HG02571 (cell line): ENCODE measurements around the gene SCRN2.
A peak's percentile ranks its signal among the peaks of the same experiment; 100 is the strongest.

Experiments
- ATAC-seq: cut with Tn5 transposase; IDR thresholded peaks from one replicate; pipeline ENCODE4 v1.9.1; 2021; ENCODE audit warnings: mild to moderate bottlenecking, moderate library complexity; ENCODE audit not compliant: unreplicated experiment

The SCRN2 gene

DNA sequence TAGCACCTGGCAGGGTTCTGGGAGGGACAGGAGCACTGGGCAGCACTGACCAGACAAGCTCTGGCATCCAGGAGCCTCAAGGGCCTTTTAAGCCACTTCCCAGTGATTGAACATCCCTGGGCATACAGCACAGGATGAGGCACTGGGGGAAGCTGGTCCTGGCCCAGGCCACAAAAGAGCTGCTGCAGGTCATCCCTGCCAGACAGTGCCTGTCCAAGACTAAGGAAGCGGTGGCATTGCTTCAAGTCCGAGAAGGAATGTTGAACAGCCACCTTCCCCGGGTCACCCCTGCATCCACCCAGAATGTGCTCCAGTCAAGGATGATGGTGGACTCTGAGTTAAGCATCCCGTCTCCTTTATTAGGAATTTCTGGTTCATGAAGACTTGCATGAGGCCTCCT is 18.3 kb downstream of the SCRN2 start:
- ATAC-seq = no peak

DNA sequence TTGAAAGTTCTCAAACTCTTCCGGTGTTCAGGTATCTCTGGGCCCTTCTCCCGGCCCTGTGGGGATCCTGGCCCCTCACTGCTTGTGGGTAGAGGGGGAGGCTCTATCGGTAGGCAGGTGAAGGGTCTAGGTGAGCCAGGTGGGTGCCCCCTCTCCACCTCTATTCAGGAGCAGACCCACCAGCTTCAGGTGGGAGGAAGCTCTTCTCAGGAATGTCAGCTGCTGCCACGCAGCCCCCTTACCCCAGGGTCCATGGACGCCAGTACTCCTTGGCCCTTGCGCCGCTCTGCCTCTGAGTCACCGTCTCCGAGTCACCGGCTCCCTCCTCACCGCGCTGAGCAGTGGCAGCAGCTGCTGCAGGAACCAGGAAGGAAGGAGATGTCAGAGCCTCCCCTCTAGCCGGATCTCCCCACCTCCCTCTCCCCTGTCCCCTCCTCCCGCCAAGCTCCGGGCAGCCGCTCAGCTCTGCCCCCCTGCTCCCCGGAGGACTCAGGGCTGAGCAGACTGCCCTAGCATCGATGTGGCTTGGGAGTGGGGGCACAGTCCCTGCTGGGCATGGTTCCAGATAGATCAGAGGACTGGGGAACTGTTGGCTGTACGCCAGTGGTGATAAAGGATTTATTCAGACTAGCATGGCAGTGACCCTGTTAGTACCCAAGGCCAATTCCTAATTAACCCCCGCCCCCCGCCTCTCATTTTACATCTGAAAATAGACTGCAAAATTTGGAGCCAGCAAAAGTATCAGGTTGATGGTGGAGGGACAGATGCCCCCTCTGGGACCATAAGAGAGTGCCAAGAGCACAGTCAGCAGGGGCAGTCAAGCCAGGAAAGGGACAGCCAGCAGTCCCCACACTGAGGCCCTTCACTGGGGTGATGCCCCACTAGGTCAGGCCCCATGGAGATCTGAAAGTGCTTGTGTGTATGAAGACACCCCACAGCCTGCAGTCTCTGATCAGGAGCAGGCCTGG is 19.4 kb downstream of the SCRN2 start, which contains the start of gene OSBPL7:
Gene OSBPL7, minus strand, starts transcription at position 371 of the 968 bp plus-strand sequence. CDS start 1,516 bp downstream, outside the sequence.
- peak; percentile 58 for ATAC-seq

DNA sequence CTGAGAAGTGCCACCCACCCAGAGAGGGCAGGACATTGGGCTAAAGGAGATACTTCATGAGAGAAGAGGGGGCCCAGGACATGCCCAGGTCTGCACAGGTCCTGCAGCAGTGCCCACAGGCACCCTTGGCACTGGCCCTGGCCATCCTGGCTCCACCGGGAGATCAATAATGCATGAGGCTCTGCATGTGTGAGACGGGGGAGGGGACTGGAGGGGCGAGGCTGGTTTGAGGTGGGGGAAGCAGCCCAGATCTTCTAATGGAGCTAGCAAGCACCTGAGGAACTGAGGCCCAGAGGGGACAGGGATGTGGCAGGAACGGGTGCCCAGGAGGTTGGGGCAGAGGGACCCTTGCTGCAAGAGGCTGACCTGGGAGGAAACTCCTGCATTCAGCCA is 20.0 kb downstream of the SCRN2 start:
- no peak for ATAC-seq

DNA sequence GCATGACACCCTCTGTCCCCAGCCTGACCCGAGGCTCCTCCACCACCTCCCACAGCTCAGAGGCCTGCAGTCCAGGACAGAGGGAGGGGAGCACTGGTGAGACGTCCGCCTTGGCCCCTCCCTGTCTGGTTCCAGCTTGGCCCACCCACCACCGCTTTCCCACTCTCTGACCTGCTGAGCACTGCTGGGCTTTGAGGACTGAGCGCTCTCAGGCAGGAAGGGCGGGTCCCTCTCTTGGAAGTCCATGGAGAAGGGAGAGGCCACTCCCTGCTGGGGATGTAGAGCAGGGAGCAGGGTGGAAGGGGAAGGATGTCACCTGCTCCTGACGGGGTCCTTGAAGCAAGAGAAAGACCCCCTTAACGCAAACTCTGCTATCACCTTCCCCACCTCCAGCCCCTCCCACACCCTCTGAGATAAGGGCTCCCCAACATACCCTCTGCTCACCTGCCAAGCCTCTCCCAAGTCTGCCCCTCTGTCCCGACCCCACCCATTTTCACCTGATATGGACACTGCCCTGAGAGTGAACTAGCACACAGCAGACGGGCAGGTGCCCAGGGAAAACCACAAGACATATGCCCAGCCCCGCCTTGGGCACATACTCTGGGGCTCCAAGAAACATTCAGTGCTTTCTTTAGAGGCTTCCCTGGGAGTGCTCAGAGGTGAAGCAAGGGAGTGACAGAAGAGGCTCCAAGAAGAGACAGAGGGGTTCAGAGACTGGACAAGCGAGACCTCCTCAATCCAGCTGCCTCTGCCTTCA is 20.9 kb downstream of the SCRN2 start:
- ATAC-seq = no peak

DNA sequence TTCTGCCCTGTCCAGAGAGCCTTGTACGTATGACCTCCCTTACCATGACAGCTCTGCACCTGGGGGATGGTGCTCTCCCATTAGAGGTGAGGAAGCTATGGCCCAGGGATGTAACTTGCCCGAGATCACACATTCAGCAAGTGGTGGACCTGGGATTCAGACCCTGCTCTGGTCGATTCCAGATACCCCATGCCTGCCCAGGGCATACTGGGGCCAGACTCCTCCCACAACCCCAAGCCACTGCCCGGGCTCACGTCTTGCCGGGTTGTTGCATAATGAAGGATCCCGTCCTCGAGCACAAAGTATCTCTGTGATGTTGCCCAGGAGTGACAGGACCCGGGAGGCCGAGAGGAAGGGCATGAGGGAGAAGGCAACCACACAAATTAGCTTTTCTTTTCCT is 21.6 kb downstream of the SCRN2 start:
- ATAC-seq = no peak

DNA sequence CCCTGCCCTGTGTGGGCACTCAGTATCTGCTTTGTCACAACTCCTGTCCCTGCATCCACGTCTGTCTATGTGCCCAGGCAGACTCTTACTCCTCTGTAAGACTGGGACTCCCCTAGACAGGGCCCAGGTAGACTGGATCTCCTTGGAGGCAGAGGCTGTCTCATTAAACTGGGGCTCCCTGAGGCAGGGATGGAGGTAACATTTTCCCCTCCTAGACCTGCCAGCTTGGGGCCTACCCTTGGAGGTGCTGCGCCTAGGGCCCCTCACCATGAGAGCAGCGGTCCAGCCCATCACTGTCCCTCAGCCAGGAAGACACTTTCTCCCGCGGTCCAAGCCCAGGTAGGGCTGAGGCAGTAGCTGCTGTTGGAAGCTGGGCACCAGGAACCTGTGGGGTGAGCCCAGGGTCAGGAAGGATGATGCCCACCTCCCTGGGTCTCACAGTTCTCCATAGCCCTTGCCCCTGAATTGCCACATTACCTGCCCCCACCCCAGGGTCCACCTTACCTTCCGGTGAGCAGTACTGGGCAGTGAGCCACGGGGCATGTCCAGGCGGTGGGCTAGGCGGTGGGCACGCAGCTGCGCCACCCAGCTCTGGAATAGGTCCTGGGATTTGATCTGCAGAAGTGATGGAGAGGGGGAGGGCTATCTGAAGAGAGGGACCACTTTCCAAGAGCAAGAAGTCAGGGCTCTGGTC is 22.9 kb downstream of the SCRN2 start:
- ATAC-seq = no peak

DNA sequence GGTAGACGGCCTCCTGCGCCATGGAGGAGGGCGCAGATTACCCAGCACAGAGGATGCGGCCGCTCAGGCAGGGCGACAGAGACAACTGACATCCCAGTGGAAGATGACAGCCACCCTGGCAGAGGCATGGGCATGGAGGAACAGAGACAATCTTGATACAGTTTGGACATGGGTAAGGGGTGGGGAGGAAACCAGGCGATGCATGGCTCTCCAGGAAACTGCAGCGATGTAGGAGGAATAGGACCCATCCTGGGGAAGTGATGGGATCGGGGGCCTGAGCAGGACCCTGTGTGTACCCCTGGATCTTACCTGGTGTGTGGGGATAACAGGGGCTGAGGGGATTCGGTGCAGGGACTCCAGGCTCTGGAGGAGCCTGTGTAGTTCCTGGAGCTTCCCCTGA is 24.1 kb downstream of the SCRN2 start:
- no peak for ATAC-seq

DNA sequence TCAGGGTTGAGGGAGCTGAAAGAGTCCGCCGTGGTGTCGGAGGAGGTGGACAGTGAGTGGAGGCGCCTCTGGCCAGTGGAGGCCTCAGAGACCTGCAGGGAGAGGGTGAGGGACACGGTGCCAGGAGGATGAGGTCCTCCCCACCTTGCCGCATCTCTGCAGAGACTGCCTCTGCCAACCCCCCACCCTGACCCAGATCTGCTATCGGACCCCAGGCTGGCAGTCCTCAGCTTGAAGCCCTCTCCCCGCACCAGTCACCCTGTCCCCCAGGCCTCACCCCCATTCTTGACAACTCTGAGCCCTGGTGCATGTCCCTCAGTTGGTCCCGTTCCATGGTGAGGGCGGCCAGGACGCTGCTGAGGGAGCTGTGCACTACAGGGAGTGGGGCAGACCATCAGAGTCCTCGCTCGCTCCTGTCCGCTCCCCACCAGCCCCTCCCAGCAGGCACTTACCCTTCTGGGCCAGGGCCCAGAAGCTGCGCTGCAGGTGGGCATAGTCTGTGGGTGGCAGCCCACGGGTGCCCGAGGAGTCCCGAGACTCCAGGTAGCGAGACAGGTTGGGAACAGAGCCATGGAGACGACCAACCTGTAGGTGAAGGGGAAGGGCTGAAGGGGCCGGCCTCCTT is 24.9 kb downstream of the SCRN2 start:
- no peak for ATAC-seq

DNA sequence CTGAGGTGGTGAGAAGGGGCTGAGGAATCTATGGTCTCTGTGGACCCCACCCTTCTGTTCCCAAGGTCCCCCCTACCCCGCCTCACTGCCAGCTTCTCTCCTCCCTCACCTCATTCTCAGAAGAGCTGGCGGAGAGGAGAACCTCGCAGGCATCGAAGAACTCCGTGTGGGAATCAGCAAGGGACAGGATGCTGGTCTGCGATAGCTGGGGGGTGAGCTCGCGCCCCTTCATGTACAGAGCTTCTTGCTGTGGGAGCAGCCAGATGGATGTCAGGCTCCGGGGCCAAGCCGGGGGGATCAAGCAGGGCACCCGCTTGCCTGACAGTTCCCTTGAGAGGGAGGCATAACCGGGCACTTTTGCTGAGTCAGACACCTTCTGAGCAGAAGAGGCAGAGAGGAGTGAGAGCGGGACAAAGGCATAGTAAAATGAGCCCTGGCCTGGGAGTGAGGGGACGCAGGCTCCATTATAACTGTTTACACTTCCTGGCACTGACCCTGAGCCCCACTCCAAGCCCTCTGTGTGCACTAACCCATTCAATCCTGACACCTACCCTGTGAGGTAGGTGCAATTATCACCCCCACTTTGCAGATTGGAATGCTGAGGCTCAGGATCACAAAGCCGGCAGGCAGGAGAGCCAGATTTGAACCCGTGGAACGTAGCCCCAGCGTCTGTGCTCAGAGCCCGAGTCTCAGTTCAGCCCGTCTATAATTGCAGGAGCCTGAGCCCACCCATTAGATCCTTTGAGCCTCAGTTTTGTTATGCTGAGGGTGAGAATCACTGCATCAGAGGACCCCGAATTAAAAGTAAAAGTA is 25.8 kb downstream of the SCRN2 start:
- ATAC-seq = no peak

DNA sequence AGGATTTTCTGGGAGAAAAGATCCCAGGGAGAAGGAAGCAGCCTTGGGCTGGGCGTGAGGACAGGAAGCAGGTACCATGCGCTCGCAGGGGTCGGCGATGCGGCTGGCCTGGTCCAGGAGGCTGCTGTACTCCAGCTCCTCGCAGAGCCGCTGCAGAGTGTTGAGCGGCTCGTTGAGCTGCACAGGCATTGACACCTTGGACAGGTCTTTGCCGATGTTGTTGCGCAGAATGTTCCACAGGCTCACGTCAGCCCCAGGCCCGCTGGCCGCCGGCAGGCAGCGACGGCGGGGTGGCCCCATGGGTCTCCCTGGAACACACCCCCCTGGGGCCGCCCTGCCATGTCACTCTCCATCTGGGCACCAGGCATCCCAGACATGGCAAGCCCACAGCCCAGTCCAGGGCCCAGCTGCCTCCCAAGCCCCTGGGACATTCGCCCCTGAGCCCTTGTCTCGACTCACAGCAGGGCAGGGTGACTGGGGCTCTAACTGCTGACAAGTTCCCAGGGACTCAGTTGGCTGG is 27.5 kb downstream of the SCRN2 start:
- no peak for ATAC-seq

DNA sequence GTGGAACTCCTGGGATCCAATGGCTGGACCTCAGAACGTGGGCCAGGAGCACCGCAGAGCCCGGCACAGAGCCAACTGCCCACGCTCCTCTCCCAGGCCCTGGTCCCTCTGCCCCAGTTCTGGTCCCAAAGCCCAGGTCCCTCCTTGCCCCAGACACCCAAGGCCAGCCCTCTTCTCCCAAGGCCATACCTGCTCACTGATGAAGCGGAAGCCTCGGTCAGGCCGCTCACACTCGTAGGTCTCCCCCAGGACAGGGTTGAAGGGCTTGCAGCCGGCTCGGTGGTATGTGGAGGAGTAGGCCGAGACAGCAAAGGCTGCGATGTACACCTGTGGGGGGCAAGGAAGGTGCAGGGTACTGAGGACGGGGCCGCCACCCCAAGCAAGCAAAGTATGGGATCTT is 28.0 kb downstream of the SCRN2 start:
- no peak for ATAC-seq

DNA sequence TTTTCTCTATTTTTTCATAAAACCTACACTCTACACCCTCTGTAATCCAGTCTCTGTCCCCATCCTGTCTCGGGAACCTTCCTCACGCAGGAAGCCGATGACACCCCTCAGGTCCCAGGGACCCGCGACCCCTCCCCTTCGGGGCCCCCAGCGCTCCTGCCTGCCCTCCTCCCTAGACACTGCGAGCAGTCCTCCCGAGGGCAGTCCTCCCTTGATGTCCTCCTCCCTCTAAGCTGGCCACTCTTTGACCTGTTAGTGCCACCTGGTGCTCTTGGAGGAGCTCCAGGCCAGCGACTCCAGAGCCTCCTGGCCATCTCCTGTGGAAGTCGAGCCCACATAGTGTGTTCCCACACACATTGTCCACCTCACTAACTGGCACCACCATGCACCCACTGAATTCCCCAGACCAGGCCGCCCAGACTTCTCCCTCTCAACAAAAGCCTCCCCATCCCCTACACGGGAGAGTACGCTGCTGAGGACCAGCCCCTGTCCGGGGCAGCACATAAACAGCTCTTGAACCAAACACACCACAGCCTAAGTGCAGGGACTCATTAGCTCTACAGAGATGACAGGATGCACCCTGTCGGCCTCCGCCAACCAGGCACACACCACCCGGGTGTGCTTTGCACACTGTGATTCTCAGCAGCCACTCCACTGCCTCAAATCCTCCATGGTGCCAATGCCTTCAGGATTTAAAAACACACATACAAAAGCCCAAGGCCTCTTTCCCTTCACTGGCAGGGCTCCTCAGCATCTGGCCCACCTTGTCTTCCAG is 28.7 kb downstream of the SCRN2 start:
- ATAC-seq = no peak

DNA sequence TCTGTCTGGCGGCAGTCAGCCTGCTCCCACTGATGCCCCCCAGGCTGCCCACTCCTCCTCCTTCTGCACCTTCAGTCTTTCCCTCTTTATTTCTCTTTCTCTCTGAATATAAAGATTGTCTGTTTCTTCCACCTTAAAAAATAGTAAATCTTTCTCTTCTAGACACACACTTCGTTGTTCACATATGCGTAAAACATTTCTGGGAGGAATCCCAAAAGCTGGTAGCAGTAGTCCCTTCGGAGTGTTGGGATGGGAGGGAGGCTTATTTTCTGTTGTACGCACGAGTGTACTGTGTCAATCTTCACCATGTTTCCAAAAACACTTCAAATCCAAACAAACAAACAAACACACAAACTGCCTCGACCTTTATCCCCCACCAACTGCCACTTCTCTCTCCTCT is 29.4 kb downstream of the SCRN2 start:
- ATAC-seq = no peak

DNA sequence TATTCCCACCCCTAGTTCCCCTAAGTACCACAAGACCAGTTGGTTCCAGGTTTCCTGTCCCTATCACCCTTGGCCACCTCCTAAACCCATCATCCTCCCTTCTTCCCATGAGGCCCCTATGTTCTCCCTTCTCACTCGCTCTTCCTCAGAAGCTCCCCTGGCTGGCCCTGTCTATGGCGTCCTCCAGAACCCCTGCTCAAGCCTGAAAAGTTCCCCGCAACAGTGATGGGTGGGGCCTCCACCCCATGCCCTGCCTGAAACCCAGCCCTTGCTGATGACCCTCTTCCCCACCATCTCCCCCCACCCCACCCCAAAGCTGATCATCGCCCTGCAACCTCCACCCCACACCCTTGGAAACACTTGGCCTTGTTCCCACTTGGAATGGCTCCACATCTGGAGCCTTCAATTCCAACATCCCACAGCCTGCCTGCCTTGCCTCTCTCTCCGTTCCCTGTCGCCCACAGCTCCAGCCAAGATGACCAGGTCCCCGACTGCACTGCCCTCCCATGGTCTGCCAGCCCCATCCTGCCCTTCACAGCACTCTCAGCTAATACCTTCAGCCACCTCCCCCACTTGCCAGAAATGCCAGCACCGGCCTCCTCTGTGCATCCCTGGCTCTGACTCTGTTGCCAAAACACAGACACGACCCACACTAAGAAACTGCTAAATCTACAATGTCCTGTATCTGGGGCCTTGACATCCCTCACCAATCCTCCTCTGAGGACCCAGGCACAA is 30.0 kb downstream of the SCRN2 start:
- ATAC-seq = no peak

DNA sequence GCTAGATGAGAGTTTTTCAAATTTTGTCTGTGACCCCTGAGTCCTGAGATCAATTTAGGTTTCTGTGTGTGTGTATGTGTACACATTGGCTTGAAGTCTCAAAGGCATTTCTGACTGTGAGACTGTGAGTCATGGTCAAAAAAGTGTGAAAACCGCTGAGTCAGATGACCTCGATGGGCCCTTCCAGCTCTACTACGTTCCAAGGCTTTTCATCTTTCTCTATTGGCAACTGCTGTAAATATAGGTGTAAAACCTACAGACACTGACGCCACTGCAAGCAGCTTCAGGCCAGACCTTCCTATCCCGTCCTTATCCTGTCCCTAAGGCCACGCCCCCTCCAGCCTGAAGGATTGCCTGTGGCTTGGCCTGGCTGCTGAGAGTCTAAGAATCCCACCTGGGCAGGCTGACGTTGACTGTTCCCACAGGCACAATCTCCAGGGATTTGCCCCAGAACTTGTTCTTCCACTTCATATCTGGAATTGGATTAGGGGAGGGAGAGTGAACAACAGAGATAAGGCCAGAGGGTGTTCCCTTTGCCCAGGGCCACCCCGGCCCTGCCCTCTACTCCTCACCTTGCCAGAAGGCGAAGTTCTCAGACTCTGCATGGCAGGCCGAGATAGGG is 30.8 kb downstream of the SCRN2 start:
- no peak for ATAC-seq

DNA sequence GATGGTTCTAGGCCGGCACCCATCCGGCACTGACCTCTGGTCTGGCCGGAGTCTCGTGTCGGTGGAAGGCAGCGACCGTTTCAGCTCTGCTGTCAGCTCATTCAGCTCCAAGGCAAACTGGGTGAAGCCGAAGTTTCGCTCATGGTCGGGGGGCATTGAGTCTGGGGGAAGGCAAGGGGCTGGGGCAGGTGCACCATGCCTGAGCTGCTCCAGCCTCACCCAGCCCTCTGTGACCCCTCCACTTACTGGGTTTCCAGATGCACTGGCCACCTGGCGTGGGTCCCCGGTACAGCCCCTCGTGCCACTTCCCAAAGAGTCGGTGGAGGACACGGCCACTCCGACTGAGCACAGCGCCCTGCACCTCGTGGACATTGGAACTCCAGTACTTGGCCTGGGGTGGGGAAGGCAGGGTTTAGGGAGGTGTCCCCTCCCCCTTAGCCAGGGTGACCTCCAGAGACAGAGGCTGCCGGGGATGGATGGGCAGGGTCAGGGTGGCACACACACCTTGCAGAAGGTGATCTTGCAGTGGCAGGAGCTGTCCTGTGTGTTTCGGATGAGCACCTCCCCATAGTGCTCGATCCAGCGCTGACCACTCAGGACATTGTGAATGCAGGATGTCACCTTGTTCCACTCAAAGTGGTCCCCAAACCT is 32.1 kb downstream of the SCRN2 start:
- no peak for ATAC-seq

DNA sequence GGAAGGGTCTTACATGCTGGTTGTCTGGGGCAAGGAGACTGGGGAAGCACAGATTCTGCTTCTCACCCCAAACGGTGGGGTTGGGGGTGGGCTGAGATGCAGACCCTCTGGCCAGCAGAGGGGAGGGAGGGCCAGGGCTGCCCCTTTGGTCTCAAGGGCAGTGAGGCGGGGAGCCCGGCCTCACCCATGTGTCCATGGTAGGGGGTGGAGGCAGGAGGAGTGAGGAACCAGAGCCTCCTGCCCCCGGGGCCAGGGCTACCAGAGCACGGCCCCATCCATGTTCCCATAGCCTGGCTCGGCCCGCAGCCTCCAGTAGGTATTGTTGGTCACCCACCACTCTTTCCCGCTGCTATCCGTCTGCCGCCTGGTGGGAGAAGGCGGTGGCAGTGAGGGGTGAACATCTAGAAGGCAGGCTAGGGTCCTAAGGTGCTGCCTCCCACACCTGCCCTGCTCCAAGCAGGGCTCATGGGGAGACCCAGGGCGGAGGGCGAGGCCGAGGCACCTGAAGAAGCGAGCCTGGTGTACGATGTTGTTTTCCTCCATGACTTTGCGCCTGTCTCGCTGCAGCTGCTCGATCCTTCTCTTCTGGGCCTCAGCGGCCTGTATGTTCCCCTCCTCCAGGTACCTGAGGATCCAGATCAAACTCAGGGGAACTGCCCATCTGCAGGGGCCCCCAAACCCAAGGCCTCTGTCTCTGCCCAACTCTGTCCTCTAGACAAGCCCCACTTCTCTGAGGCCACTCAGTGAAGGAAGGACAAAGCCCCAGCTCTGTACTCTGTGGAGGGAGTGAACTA is 32.8 kb downstream of the SCRN2 start:
- no peak for ATAC-seq
